ENCODE measurements around the gene ZNF316. TPM values are rescaled to one million over a fixed set of nuclear protein-coding genes. Genes with fewer than 3 reads are reported as not detected.

ZNF316 gene
- total and polyA plus RNA-seq, 10 of the 15 experiments (the other 5 are each of a cell fraction or from before 2014, with no cell fraction given) = 0.03 to 28.9 (median 5.7) TPM

DNA sequence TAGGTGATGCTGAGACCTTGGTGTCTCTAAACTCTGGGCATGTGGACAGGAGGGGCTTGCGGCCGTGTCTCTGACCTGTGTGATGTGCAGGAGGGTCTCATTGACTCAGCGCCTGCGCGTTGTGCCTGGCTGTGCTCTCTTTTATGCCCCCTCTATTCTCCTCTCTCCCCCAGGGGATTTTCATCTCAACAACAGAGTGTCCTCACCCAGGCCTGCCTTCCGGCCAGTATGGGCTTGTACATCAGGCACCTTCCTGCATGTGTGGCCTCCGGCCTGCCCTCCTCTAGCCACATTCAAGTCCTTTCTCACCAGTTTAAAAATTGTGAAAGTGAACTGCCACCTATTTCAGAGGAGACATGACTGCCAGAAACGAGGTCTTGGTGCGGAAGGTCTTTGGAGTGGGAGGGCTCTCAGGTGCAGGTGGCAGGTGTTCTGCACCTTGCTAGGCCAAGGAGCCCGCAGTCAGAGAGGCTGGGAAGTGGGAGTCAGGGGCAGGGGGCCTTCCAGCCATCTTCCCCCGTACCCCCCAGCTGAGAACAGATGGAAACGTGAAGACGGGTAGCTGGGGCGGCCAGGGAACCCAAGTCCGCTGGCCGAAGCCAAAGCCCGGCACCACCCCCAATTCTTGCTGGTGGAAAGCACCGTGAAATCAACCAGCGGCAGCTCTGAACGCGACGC is 47.8 kb upstream of the ZNF316 start:
- Histone ChIP-seq H3K79me2 (ENCODE audit: control insufficient read depth, insufficient read depth, low read length) (peaks cover 14% of the 10 kb centered on the region), H2AFZ (ENCODE audit: control insufficient read depth, low read depth, low read length) (peak overlapping the region; percentile 57), H4K20me1 (ENCODE audit: control insufficient read depth, insufficient read depth) (no peaks in the 10 kb centered on the region; the same call in 1 of the 2 replicates), H3K9ac (ENCODE audit: control insufficient read depth, insufficient read depth, low read length) (peak overlapping the region; percentile 7; the same call in 1 of the 2 replicates), H3K4me2 (ENCODE audit: control insufficient read depth, insufficient read depth) (peak overlapping the region; percentile 44; the same call in 1 of the 2 replicates), H3K4me1 (ENCODE audit: control insufficient read depth, insufficient read depth, low read length) (peaks cover 10% of the 10 kb centered on the region), H3K9me3 (replicated peaks; ENCODE audit: control insufficient read depth, insufficient read depth, low read length) (no peaks in the 10 kb centered on the region), H3K36me3 (ENCODE audit: control insufficient read depth in 2 of 2, insufficient read depth in 2 of 2, low read length in 1 of 2) (peaks cover 3 to 12% of the 10 kb centered on the region in 2 experiments; a peak in 3 of 4 replicates), H3K4me3 (peak overlapping the region; percentile 7; the same call in 1 of the 2 replicates), H3K27me3 (replicated peaks in 1 of 2; ENCODE audit: control insufficient read depth in 2 of 2, insufficient read depth in 2 of 2, low read length in 1 of 2) (no peaks in the 10 kb centered on the region), H3K27ac (ENCODE audit: control insufficient read depth, insufficient read depth) (no peak overlapping the region)
- CTCF ChIA-PET = interaction anchor here (0.7 to 3.5 kb wide), 3 partner anchors 9 to 73 kb away, joined by 4 to 12 read pairs (median 5); no protein-coding TSS in a partner anchor
- FAIRE-seq (no peak), DNase-seq (ENCODE audit: low read depth, low spot score) (no peak), ATAC-seq (no peak)
- peak in 1 of 2 experiments; percentile 1; a peak in 1 of 4 replicates for TF ChIP-seq SRF (IDR thresholded peaks at IDR 0.05; ENCODE audit: low read depth in 2 of 2, low read length in 2 of 2)
- no peak for TF ChIP-seq RAD51 (IDR thresholded peaks at IDR 0.05)
- TF ChIP-seq HDGF (IDR thresholded peaks at IDR 0.05) = peak; percentile 36; the same call in 1 of the 2 replicates
- RAD21 ChIA-PET (ENCODE audit: unreplicated experiment) = interaction anchor here (0.9 to 1.0 kb wide), 2 partner anchors 12 to 136 kb away, joined by 3 read pairs; no protein-coding TSS in a partner anchor
- 38% methylated on average over 22 of the region's 22 CpGs for WGBS (ENCODE audit: insufficient coverage, insufficient replicate concordance, low lambda C conversion rate, missing lambda C conversion rate)
- SMC1A ChIA-PET (ENCODE audit: uncharacterized antibody, unreplicated experiment) = interaction anchor here (1.0 to 1.8 kb wide), 3 partner anchors 15 to 73 kb away, joined by 4 read pairs; no protein-coding TSS in a partner anchor
- intact Hi-C loops (cut with micrococcal nuclease; ENCODE audit: unreplicated experiment) = loop anchor here (10.0 kb wide), 1 partner anchor 734 kb away; no protein-coding TSS in a partner anchor
- in situ Hi-C loops (cut with MboI) = no loop called here
- no TSS peak for BruUV-seq (replicated peaks)
- POLR2A ChIA-PET = interaction anchor here (0.6 to 2.6 kb wide), 3 partner anchors 9 to 142 kb away, joined by 3 to 11 read pairs (median 7); partner anchors contain the start of gene DAGLB
